ENCODE data around the gene TXNL4B. TPM values are rescaled to one million over a fixed set of nuclear protein-coding genes. Genes with fewer than 3 reads are reported as not detected.
A peak's percentile ranks its signal among the peaks of the same experiment; 100 is the strongest.
"Not testable (repeated sequence)": the region's sequence is repeated elsewhere in the genome, so short reads cannot be mapped to it uniquely, and the experiment has no call there.

TXNL4B gene
- total and polyA plus RNA-seq, 7 experiments from 2014 or later, result 12.5 to 22.0 (median 18.5) TPM

DNA sequence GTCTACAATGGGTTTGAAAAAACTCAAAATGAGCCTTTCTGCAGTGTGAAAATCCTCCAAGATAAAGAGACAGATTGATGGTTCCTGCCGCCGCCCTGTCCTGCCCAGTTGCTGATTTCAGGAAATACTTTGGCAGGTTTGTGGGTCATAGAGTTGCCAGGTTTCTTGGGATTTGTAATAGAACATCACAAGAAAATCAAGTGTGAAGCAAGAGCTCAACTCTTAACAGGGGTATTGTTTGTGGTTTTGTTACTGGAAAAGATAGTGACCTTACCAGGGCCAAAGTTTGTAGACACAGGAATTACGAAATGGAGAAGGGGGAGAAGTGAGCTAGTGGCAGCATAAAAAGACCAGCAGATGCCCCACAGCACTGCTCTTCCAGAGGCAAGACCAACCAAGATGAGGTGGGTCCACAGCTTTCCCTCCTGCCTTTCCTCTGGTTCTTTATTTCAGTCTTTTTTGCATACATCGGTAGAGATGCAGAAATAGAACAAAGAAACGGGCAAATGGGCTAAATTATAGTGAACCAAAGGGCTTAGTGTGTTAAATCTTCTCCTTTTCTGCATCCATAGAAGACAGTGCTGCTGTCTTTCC is 39.1 kb downstream of the TXNL4B start, which contains the start of gene HP:
Gene HP (plus strand): TSS at position 252 of the 594 bp plus-strand sequence. CDS start 148 bp downstream, at position 400.
- DNase-seq; intact Hi-C loops (cut with micrococcal nuclease); H3K4me3 Mint-ChIP-seq; H3K4me3 ChIP-seq (ENCODE audit: low read length); ATAC-seq; H3K27ac ChIP-seq (ENCODE audit: low read depth, low read length); H3K27me3 ChIP-seq (ENCODE audit: control insufficient read depth in 2 of 2, insufficient read depth in 2 of 2, low read length in 2 of 2); POLR2A ChIA-PET; H3K4me1 ChIP-seq (ENCODE audit: control insufficient read depth in 2 of 2, insufficient read depth in 2 of 2, low read length in 2 of 2); H3K4me1 Mint-ChIP-seq; H3K36me3 ChIP-seq (ENCODE audit: control insufficient read depth in 2 of 3, insufficient read depth in 3 of 3, low read length in 3 of 3); H3K27ac Mint-ChIP-seq; H3K27me3 Mint-ChIP-seq; CTCF ChIA-PET; H3K9me3 ChIP-seq (ENCODE audit: control insufficient read depth in 2 of 3, low read length in 3 of 3): not testable (repeated sequence)
- Mint-ChIP-seq H3K36me3 (peaks cover 3 to 32% (median 20%) of the 10 kb centered on the region in 5 donors), H3K9me3 (peaks cover 0 to 28% (median 5%) of the 10 kb centered on the region in 11 donors)

DNA sequence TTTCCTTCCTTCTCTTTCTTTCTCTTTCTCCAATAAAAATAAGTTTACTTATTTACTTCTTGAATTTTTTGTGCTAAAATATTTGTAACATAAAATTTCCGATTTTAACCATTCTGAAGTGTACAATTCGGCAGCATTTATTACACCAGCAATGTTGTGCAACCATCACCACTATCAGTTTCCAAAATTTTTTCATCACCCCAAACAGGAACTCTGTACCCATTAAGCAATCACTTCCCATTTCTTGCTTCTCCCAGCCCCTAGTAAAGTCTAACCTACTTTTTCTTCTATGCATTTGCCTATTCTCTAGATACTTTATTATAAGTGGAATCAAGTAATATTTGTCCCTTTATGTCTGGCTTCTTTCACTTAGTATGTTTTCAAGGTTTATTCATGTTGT is 41.6 kb downstream of the TXNL4B start:
- POLR2A ChIA-PET, result no interaction called here
- ATAC-seq, result peak; percentile 37
- intact Hi-C loops (cut with micrococcal nuclease), result no loop called here
- no peak for DNase-seq
- peaks cover 0 to 2% (median 0%) of the 10 kb centered on the region in 5 donors for H3K27me3 Mint-ChIP-seq
- Histone ChIP-seq H3K4me1 (ENCODE audit: control insufficient read depth in 2 of 2, insufficient read depth in 2 of 2, low read length in 2 of 2) (no peaks in the 10 kb centered on the region), H3K4me3 (ENCODE audit: low read length) (no peak overlapping the region), H3K27me3 (ENCODE audit: control insufficient read depth in 2 of 2, insufficient read depth in 2 of 2, low read length in 2 of 2) (no peaks in the 10 kb centered on the region), H3K27ac (ENCODE audit: low read depth, low read length) (no peak overlapping the region), H3K9me3 (ENCODE audit: control insufficient read depth in 2 of 3, low read length in 3 of 3) (peaks cover 0 to 6% (median 0%) of the 10 kb centered on the region in 3 experiments), H3K36me3 (ENCODE audit: control insufficient read depth in 2 of 3, insufficient read depth in 3 of 3, low read length in 3 of 3) (no peaks in the 10 kb centered on the region)
- peaks cover 3 to 34% (median 28%) of the 10 kb centered on the region in 5 donors for H3K36me3 Mint-ChIP-seq
- CTCF ChIA-PET, result no interaction called here
- H3K4me3 Mint-ChIP-seq, result no peak overlapping the region
- H3K27ac Mint-ChIP-seq, result no peak overlapping the region
- H3K9me3 Mint-ChIP-seq, result peaks cover 0 to 36% (median 11%) of the 10 kb centered on the region in 11 donors
- H3K4me1 Mint-ChIP-seq, result peaks cover 0 to 1% (median 0%) of the 10 kb centered on the region in 7 donors

DNA sequence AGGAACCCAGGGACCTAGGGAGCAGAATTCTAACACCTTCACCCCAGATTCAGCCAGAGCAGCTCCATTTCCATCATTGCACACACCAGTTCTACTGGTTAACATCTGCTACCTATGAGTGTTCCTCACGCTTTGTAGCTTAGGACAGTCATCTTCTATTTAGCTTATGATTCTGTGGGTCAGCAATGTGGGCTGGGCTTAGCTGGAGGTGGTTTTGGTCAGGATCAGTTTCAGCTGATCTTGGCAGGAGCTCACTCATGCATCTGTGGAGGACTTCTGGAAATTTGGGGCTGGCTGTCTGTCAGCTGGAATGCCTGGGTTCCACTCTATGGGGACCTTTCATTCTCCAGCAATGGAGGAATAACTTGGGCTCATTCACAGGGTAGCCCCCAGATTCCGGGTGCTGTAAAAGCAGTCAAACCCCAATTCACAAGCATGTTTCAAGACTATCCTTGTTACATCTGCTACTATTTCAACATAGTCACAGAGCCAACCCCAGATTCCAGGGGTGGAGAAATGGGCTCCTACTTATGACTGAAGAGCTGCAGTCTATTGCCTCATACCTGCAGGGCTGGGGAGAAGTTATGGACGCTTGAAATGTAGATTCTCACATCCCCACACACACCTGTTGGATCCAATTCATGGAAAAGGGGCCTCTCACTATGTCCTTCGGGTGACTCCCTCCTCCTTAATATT is 42.5 kb downstream of the TXNL4B start:
- H3K27ac ChIP-seq (ENCODE audit: low read depth, low read length), result no peak overlapping the region
- no peak for DNase-seq
- Mint-ChIP-seq H3K36me3 (peaks cover 3 to 34% (median 28%) of the 10 kb centered on the region in 5 donors), H3K4me1 (peaks cover 0 to 1% (median 0%) of the 10 kb centered on the region in 7 donors), H3K27ac (no peak overlapping the region), H3K4me3 (no peak overlapping the region), H3K27me3 (peaks cover 0 to 2% (median 0%) of the 10 kb centered on the region in 5 donors), H3K9me3 (peaks cover 0 to 36% (median 11%) of the 10 kb centered on the region in 11 donors)
- H3K4me3 ChIP-seq (ENCODE audit: low read length), result no peak overlapping the region
- intact Hi-C loops (cut with micrococcal nuclease), result no loop called here
- no peaks in the 10 kb centered on the region for H3K4me1 ChIP-seq (ENCODE audit: control insufficient read depth in 2 of 2, insufficient read depth in 2 of 2, low read length in 2 of 2)
- H3K36me3 ChIP-seq (ENCODE audit: control insufficient read depth in 2 of 3, insufficient read depth in 3 of 3, low read length in 3 of 3), result no peaks in the 10 kb centered on the region
- ChIA-PET POLR2A (no interaction called here), CTCF (no interaction called here)
- no peak for ATAC-seq
- peaks cover 0 to 6% (median 0%) of the 10 kb centered on the region in 3 experiments for H3K9me3 ChIP-seq (ENCODE audit: control insufficient read depth in 2 of 3, low read length in 3 of 3)
- H3K27me3 ChIP-seq (ENCODE audit: control insufficient read depth in 2 of 2, insufficient read depth in 2 of 2, low read length in 2 of 2), result no peaks in the 10 kb centered on the region

DNA sequence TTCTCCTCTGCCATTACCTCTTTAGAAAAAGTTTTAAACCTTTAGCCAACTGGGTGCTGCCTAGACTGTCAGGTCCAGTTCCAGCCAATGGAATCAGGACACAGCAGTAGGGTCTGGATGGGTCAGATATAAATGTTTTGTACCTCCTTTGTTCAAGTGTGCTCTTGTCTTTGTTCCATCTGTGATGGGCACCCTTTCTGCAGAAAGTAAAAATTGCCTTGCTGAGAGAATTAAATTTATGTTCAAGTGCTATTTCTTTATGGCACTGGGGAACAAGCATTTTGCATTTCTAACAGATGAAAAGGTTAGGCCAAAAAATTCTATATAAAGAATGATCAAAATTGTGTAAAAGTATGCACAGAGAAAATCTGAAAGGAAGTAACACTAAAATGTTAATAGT is 44.3 kb downstream of the TXNL4B start:
- POLR2A ChIA-PET, result no interaction called here
- no peak overlapping the region for H3K27ac ChIP-seq (ENCODE audit: low read depth, low read length)
- peaks cover 0 to 2% (median 0%) of the 10 kb centered on the region in 5 donors for H3K27me3 Mint-ChIP-seq
- no peaks in the 10 kb centered on the region for H3K4me1 ChIP-seq (ENCODE audit: control insufficient read depth in 2 of 2, insufficient read depth in 2 of 2, low read length in 2 of 2)
- no peaks in the 10 kb centered on the region for H3K4me1 Mint-ChIP-seq
- H3K27ac Mint-ChIP-seq, result no peak overlapping the region
- H3K27me3 ChIP-seq (ENCODE audit: control insufficient read depth in 2 of 2, insufficient read depth in 2 of 2, low read length in 2 of 2), result no peaks in the 10 kb centered on the region
- peaks cover 0 to 36% (median 11%) of the 10 kb centered on the region in 11 donors for H3K9me3 Mint-ChIP-seq
- ATAC-seq (no peak), DNase-seq (no peak)
- peaks cover 0 to under 1% (median 0%) of the 10 kb centered on the region in 3 experiments for H3K36me3 ChIP-seq (ENCODE audit: control insufficient read depth in 2 of 3, insufficient read depth in 3 of 3, low read length in 3 of 3)
- H3K4me3 ChIP-seq (ENCODE audit: low read length), result no peak overlapping the region
- peaks cover 0 to 6% (median 0%) of the 10 kb centered on the region in 3 experiments for H3K9me3 ChIP-seq (ENCODE audit: control insufficient read depth in 2 of 3, low read length in 3 of 3)
- no peak overlapping the region for H3K4me3 Mint-ChIP-seq
- intact Hi-C loops (cut with micrococcal nuclease), result no loop called here
- peaks cover 3 to 38% (median 32%) of the 10 kb centered on the region in 5 donors for H3K36me3 Mint-ChIP-seq
- CTCF ChIA-PET, result no interaction called here

DNA sequence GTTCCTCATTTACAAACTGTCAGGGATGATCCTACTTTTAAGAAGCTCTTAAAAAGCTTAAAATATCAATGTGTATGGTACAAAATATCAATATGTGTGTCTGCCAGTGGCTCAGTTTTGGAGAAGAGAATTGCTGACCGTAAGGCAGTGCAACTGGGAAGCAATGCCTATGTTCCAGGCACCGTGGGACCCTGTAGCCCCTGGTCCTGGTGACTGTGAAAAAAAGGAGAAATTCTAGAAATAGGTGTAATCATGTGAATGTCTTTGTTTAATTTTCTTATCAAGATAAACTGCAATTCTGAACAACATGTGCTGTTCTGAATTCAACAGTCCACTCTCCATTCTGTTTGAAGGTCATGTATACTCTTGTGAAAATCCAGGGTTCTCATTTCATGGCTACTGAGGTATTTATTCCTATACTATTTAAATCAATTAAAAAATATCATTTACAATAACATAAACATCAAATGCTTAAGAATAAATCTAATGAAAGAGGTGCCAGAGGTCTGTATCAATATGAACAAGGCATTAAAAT is 48.5 kb downstream of the TXNL4B start:
- CTCF ChIA-PET, result no interaction called here
- Histone ChIP-seq H3K4me1 (ENCODE audit: control insufficient read depth in 2 of 2, insufficient read depth in 2 of 2, low read length in 2 of 2) (no peaks in the 10 kb centered on the region), H3K4me3 (ENCODE audit: low read length) (no peak overlapping the region), H3K27me3 (ENCODE audit: control insufficient read depth in 2 of 2, insufficient read depth in 2 of 2, low read length in 2 of 2) (no peaks in the 10 kb centered on the region), H3K36me3 (ENCODE audit: control insufficient read depth in 2 of 3, insufficient read depth in 3 of 3, low read length in 3 of 3) (peaks cover 0 to 15% (median 0%) of the 10 kb centered on the region in 3 experiments), H3K9me3 (ENCODE audit: control insufficient read depth in 2 of 3, low read length in 3 of 3) (peaks cover 0 to 5% (median 0%) of the 10 kb centered on the region in 3 experiments), H3K27ac (ENCODE audit: low read depth, low read length) (no peak overlapping the region)
- H3K4me3 Mint-ChIP-seq, result no peak overlapping the region
- H3K4me1 Mint-ChIP-seq, result peaks cover 0 to 2% (median 0%) of the 10 kb centered on the region in 7 donors
- H3K36me3 Mint-ChIP-seq, result peaks cover 3 to 60% (median 40%) of the 10 kb centered on the region in 5 donors
- no peak overlapping the region for H3K27ac Mint-ChIP-seq
- intact Hi-C loops (cut with micrococcal nuclease), result no loop called here
- peaks cover 0 to 14% (median 8%) of the 10 kb centered on the region in 11 donors for H3K9me3 Mint-ChIP-seq
- ATAC-seq (no peak), DNase-seq (no peak)
- POLR2A ChIA-PET, result no interaction called here
- no peaks in the 10 kb centered on the region for H3K27me3 Mint-ChIP-seq

DNA sequence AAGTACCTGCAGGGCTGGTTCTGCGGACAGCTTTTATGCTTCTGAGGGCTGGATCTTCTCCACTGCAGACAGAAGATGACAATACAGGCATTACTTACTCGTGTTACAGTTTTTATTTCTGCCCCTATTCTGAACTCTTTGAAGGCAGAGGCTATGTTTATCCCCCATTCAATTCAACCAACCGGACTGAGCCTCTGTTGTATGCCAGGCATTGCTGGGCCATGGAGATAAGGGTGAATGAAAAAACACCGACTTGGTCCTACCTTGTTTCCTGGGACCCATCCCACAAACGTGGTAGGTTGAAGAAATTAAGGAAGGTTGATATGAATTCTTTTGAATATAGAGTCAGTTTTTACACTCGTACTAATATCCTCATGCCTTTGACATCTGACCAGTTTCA is 49.1 kb downstream of the TXNL4B start:
- no peaks in the 10 kb centered on the region for H3K27me3 Mint-ChIP-seq
- no peaks in the 10 kb centered on the region for H3K27me3 ChIP-seq (ENCODE audit: control insufficient read depth in 2 of 2, insufficient read depth in 2 of 2, low read length in 2 of 2)
- CTCF ChIA-PET, result no interaction called here
- peaks cover 2 to 55% (median 34%) of the 10 kb centered on the region in 5 donors for H3K36me3 Mint-ChIP-seq
- no peak for ATAC-seq
- POLR2A ChIA-PET, result no interaction called here
- no peak for DNase-seq
- no peak overlapping the region for H3K4me3 Mint-ChIP-seq
- H3K27ac ChIP-seq (ENCODE audit: low read depth, low read length), result no peak overlapping the region
- peaks cover 0 to 15% (median 0%) of the 10 kb centered on the region in 3 experiments for H3K36me3 ChIP-seq (ENCODE audit: control insufficient read depth in 2 of 3, insufficient read depth in 3 of 3, low read length in 3 of 3)
- intact Hi-C loops (cut with micrococcal nuclease), result no loop called here
- H3K27ac Mint-ChIP-seq, result no peak overlapping the region
- H3K4me1 Mint-ChIP-seq, result peaks cover 0 to 2% (median 0%) of the 10 kb centered on the region in 7 donors
- H3K4me1 ChIP-seq (ENCODE audit: control insufficient read depth in 2 of 2, insufficient read depth in 2 of 2, low read length in 2 of 2), result no peaks in the 10 kb centered on the region
- no peak overlapping the region for H3K4me3 ChIP-seq (ENCODE audit: low read length)
- no peaks in the 10 kb centered on the region for H3K9me3 ChIP-seq (ENCODE audit: control insufficient read depth in 2 of 3, low read length in 3 of 3)
- H3K9me3 Mint-ChIP-seq, result peaks cover 0 to 8% (median 5%) of the 10 kb centered on the region in 11 donors

All from naive thymus-derived CD4-positive, alpha-beta T cell (primary cell).